AML-193 (cell line): ENCODE measurements around the gene LIN9.
"Not testable (repeated sequence)": the region's sequence is repeated elsewhere in the genome, so short reads cannot be mapped to it uniquely, and the experiment has no call there.

Experiments used
- DNase-seq, 2 experiments: peaks; one replicate each; lab custom pipeline; 2025; lab: John Stamatoyannopoulos, UW

The LIN9 gene, protein sequence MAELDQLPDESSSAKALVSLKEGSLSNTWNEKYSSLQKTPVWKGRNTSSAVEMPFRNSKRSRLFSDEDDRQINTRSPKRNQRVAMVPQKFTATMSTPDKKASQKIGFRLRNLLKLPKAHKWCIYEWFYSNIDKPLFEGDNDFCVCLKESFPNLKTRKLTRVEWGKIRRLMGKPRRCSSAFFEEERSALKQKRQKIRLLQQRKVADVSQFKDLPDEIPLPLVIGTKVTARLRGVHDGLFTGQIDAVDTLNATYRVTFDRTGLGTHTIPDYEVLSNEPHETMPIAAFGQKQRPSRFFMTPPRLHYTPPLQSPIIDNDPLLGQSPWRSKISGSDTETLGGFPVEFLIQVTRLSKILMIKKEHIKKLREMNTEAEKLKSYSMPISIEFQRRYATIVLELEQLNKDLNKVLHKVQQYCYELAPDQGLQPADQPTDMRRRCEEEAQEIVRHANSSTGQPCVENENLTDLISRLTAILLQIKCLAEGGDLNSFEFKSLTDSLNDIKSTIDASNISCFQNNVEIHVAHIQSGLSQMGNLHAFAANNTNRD

DNA sequence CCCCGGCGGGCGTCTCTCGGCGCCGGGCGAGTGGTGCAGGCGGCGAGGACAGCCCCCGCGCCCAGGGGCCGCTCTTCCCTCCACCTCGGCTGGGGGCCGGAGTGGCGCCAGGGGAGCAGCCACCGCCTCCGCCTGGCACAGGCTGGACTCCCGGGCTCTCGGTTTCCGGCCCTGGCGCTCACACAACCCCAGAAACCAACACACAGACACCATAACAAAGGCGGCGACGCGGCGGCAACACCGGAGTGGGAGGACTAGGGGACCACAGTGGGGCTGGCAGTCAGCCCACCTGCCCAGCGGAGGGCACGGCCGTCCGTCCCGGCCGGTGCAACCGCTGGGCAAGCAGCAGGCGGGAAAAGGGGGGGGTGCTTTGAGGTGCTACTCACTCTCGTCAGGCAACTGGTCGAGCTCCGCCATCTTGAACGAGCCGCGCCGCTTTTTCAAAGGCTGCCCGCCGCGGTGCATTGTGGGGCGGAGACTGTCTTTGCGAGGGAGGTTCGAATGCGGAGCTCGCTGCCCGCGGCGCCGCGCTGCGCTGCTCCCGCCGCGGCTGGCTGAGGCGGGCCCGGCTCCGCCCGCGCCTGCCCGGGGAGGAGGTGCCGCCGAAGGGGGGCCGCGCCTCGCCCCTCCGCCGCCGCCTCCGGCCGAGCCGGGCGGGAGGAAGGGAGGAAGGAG, at the start of gene LIN9:
Gene LIN9 (minus strand): TSS at position 442 of the 675 bp plus-strand sequence. CDS start 25 bp downstream, at position 417.
- peak; percentile 78 to 79 for DNase-seq

DNA sequence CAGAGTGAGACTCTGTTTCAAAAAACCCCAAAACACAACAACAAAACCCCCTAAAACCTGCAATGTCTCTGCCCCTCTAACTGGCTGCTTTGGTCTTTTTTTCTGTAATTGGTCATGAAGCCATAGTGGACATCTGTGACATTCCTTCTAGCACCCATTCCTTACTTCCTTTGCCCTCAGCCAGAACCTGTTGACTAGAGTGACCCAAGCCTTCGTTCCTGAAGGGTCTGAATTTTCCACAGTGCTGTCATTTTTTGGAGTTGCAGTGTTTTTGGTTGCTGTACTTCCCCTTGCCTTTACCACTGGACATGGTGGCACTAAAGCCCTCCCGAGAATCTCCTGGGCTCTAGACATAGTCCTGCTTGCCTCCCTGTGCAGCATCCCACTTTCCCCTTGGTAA, 48.5 kb upstream of the LIN9 start:
- no peak for DNase-seq

DNA sequence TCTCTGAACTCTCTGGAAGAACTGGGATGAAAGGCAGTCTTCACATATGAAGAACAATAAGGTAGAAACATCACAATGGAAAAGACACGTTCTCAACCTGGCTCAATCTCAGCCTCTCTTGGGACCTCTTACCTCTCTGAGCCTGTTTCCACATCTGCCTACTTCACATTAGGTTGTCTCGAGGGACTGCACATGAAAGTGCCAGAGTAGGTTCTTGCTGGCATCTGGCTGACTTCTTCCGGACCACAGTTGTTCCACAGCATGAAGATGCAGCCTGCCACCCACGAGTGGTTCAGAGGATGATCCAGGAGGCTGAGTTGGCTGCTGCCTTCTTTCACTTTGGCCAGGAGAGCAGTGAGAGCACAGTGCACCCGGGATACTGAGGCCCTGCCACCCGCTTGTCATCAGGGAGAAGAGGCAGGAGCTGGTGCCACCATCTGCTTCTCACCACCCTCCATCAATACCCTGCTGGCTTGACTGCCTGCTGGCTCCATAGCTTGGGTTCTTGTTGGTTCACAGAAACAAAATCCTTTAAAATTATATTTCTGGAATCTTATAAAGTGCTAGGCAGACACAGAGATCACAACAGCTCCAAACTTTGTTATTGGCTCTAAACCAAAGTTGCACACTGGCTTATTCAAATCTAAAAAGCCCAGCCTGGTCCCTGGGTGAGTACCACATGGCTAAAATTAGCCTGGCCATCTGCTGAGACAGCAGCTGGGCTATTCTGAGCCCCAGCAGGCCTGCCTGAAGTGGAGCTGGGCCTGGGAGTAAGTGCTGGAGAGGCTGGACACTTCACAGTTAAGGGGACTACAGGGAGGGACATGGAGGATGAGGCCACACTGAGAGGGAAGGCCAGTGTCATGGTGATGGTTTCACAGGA, 46.9 kb upstream of the LIN9 start:
- DNase-seq: no peak

DNA sequence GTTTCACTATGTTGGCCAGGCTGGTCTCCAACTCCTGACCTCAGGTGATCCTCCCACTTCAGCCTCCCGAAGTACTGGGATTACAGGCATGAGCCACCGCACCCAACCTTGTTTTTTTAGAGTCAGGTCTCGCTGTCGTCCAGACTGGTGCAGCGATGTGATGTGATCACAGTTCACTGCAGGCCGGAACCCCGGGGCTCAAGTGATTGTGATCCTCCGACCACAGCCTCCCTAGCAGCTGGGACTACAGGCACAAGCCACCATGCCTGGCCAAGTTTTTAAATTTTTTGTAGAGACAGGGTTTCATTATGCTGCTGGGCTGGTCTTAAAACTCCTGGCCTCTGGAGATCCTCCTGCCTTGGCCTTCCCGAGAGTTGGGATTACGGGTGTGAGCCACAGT, 46.1 kb upstream of the LIN9 start:
- no peak for DNase-seq

DNA sequence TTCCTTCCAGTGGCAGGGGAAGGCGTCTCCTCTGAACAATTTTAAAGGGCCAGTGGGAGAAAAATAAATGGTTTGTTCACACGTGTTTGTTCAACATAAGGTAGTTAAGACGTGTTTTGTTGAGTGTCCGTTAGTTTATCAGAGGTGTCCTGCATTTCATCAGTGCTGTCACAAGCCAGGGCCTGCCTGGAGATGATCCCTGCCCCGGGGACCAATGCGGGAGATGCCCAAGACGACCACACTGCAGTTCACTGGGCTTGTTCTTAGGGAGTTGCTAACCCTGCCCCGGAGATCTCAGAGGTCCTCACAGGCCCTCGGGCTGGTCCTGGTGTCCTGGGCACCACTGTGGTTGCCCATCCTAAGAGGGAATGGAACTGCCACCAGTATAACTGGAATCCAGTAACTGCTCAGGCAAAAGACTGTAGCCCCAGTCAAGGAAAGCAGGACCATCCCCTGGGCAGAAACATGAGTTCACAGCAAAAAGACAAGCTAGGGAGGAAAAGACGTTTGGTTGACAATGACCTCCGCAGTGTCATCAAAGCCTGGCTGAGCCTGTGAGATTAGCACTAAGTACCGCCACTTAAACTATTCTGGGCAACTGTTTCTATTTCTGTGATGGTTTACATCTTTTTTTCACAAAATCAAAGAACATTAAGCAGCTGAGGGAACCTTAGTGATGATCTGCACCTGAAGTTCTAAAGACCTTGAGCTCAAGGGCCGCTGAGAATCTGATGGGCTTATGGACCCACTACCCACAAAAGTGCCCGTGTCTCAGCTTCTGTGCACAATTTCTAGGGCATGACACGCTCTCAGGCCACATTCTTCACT, 44.9 kb upstream of the LIN9 start:
- DNase-seq: no peak

DNA sequence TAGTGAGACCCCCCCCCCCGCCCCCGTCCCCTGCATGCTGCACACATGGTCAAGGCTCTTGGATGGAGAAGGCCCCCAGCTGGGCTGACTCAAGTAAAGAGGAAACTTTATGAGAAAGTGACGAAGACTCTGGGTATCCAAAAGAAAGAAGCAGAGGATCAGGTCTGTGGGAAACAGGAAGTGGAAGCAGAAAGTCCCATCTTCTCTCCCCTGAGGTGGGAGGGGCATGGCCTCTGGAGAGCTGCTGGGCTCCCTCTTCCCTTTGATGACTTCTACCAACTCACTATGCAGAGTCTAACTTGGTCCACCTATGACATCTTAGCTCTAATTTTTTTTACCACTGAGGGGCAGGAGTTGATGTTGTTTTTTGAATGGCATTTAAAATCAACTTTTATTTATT, 42.7 kb upstream of the LIN9 start:
- no peak for DNase-seq

DNA sequence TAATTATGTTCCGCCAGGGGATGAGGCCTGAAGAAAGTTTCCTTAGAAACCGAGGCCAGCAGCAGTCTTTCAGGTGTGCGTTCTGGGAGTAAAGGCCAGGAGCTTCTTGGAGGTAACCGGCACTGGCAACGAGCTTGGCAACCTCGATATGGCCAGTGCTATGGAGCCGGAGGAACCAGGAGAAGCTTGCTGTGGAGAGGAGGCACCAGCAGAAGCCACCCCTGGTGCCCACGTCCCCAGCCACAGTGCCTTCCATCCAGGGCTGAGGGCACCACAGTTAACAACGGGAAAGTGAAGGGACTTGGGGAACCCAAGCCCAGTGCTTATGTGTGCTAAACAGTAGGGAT, 41.5 kb upstream of the LIN9 start:
- DNase-seq: no peak

DNA sequence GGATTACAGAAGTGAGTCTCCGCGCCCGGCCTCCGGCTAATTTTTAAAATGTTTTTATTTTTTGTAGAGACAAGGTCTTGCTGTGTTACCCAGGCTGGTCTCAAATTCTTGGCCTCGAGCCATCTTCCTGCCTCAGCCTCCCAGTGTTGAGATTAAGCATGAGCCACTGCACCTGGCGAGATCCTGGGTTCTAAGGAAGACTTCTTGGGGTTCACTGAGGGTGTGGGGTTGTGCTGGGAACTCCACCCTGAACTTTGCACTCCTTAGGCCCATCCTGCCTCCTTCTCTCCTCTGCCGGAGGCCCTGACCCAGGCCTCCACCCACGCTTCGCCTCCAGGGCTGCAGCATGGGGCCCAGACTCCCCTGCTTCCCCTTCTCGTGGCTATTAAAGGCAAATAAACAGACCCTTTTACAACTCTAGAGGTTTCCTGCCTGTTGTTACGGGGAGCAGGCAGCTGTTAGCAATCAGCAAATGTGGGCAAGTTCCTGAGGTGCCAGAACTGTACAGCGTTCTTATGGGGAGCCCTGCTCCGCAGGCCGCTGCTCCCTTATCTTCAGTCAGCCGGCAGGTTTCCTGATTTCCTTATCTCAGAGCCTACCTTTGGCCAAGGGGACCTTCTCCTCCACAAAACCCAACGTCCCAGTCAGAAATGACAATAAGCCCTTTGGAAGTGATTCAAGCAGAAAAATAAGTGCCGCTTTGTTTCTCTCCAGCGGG, 41.0 kb upstream of the LIN9 start:
- DNase-seq: no peak

DNA sequence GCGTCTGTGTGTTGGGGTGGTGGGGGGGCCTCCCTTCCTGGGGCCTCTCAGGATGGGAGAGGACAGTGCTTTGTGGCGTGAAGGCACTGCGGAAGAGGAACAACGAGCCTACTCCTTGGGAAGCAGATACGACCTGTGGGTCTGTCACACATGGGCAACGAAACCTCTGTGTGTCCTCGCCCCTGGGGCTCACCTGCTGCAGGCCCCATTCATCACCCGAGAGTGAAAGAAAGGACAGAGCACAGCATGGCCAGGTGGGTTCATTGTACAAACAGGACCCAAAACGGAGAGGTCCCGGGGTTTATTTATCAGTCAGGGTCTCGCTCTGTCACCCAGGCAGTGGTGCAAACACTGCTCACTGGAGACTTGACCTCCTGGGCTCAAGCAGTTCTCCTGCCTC, 40.1 kb upstream of the LIN9 start:
- DNase-seq: no peak

DNA sequence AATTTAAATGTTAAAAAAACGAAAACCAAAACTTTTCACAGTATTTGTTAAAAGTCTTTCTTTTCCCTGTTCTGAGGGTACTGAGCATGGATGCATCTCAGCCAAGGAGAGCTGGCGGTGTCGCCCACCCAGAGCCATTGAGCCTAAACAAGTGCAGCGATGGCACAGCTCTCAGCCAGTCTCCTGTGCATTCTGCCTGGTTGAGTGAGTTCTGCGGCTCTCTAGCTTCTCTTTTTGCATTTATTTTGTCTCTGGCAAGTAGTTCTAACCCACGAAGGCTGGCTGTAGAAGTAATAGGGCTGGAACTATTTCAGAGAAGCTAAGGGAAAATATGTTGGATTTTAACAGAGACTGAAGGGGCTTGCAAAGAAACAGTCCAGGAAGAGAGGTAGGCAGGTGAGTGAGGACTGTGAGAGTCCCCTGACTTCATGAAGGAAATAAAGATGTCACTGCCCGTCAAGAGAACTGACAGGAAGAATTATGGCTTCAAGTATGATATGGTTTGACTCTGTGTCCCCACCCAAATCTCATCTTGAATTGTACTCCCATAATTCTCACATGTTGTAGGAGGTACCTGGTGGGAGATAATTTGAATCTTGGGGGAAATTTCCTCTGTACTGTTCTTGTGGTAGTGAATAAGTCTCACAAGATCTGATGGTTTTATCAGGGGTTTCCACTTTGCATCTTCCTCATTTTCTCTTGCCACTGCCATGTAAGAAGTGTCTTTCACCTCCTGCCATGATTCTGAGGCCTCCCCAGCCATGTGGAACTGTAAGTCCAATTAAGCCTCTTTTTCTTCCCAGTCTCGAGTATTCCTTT, 35.7 kb upstream of the LIN9 start:
- no peak for DNase-seq

DNA sequence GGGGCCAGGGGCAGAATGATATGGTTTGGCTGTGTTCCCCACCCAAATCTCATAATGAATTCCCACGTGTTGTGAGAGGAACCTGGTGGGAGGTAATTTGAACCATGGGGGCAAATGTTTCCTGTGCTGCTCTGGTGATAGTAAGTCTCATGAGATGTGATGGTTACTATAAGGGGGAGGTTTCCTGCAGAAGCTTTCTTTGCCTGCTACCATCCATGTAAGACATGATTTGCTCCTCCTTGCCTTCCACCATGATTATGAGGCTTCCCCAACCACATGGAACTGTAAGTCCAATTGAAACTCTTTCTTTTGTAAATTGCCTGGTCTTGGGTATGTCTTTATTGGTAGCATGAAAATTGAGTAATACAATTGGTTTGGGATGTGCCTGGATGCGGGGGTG, 33.7 kb upstream of the LIN9 start:
- no peak for DNase-seq

DNA sequence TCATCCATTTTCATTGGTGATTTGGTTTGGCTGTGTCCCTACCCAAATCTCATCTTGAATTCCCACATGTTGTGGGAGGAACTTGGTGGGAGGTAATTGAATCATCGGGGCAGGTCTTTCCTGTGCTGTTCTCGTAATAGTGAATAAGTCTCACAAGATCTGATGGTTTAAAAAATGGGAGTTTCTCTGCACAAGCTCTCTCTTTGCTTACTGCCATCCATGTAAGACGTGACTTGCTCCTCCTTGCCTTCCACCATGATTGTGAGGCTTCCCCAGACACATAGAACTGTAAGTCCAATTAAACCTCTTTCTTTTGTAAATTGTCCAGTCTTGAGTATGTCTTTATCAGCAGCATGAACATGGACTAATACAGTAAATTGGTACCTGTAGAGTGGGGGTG, 31.1 kb upstream of the LIN9 start:
- DNase-seq: not testable (repeated sequence)

DNA sequence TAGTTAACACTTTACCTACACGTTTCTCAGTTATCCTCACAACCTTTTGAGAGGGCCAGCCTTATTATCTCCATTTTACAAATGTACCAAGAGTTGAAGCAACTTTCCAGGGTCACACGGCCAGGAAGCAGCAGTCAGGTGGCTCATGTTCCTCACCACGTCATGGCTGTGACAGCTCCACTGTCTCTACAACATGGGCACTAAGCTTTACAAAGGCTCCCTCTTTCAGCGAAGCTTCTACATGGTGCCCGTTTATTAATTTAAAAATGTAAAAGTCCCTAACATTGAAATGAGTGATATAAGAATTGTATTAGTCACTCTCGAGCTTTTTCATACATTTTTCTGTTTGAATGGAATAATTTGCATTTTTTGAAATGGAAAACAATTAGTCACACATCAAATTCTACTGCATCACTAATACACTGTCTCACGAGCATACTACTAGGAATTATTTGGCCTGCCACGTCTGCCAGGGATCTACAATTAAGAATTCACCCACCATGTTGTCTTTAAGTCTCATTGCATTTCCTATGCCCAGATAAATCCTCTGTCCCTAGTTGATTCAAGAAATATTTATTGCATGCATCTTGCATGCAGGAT, 28.4 kb upstream of the LIN9 start:
- no peak for DNase-seq

DNA sequence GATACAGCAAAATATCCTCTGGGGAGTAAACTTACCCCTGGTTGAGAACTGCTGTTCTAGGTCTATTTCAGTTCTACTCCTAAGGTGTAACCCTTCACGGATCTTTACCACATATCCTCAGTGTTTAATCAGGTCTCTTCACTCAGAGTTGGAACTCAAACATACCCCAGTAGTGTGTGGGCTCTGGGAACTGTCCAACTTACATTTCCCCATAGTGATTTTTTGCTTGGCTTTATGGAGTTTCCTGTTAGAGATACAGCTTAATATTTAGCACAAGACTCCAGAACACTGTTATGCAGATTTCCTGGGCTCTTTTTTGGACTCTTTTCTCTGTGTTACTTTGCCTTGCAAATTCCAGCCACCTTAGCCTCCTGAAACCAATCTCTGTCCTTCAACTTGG, 26.7 kb upstream of the LIN9 start:
- DNase-seq: no peak

DNA sequence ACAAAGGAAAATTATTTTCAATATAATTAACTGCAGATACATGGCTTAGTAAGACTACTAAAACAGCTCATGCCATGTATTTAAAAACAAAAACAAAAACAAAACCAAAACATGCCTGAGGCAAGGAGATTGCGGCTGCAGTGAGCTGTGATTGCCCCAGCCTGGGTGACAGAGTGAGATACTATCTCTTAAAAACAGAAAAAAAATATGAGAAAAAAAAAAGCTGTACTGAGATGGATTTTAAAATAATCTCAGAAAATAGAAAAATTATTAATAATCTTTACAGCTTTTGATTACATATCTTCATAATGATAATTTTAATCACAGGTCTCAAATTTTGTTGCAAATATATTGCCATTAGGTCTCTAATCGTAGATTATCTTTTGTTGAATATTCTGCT, 24.0 kb upstream of the LIN9 start:
- no peak for DNase-seq

DNA sequence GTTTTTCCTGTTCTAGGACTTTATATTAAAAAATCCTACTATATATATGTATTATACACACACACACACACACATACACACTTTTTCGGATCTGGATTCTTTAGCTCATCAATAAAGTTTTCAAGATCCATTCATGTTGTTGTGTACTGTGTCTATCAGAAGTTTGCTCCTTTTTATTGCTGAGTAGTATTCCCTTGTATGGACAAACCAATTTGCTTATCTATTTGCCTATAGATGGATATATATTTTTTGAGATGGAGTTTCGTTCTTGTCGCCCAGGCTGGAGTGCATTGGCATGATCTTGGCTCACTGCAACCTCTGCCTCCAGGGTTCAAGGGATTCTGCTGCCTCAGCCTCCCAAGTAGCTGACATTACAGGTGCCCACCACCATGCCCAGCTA, 20.3 kb upstream of the LIN9 start:
- no peak for DNase-seq

DNA sequence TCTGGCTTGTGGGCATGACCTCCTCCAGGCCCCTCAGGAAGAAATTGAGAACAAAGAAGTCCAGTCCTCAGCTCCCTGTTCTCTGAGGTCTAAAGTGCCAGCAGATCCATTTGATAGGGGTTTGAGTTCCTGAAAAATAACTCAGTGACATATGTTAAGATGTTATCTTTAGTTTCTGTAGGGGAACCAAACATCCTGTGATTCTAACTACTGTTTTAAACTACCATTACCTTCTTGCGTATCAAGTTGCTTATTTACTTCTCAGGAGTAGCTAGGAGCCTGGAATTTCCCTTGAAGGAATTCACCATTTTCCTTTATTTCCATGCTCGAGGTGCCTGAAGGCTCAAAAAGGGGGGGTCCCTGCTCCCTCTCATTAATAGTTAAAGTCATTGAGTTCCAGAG, 18.8 kb upstream of the LIN9 start:
- DNase-seq: no peak

DNA sequence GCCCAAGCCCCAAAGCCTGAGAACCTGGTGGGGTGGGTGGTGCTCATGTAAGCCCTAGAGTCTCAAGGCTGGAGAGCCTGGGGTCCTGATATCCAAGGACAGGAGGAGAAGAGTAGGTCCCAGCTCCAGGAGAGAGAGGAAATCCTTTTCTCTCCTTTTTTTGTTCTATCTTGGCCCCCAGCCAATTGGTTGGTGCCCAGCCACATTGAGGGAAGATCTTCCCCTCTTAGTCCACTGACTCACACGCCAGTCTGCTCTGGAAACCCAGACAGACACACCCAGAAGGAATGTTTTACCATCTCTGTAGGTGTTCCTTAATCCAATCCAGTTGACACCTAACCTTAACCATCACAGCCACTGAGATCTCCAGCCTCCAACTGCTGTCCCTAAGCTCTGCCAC, 16.2 kb upstream of the LIN9 start:
- no peak for DNase-seq

DNA sequence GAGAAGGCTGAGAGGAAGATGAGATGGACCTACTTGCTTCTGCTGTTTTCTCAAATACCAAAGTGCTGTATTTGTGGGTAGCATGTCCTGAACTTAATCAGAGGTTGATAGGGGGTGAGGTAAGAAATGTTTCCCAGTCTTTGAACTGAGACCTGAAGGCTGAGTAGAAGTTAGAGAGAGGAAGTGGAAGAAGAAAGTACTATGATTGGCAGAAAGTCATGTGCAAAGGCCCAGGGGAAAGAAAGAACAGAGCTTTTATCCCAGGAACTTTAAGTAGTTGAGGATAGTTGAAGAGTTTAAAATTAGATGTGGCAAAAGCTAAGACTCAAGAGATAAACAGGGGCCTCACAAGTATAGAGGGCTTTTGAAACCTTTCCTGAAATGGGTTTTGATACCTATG, 15.5 kb upstream of the LIN9 start:
- DNase-seq: no peak

DNA sequence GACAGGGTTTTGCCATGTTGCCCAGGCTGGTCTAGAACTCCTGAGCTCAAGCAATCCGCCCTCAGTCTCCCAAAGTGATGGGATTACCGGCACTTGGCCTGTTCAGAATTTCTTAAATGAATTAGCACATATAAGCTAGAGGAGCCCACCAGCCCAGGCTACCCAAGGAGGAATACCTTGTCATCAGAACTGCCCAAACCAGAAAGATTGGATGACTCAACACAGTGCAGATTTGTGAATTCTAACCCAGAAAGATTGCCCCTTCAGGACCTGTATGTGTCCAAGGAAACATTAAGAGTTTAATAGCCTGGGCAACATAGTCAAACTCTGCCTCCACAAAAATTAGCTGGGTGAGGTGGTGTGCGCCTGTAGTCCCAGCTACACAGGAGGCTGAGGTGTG, 14.0 kb upstream of the LIN9 start:
- no peak for DNase-seq
